B cell (primary cell): Measurements from ENCODE around the gene SHROOM2. TPM values are rescaled to one million over a fixed set of nuclear protein-coding genes. Genes with fewer than 3 reads are reported as not detected.

ENCODE experiments used
- ATAC-seq: fragments of 200-7000 bp; cut with Tn5 transposase; one replicate; pipeline ENCODE4 v1.10.0; 2021; ENCODE audit warnings: low read depth, mild to moderate bottlenecking, moderate number of reproducible peaks, moderate library complexity
- CTCF ChIA-PET: fragments of 350-600 bp; sonication (Branson Sonifier 250); formaldehyde crosslinking; loops from one replicate; lab custom pipeline; 2021; ENCODE audit warnings: antibody characterized with exemption, inconsistent platforms; lab: Charles Lee
- POLR2A ChIA-PET: fragments of 350-600 bp; sonication (Branson Sonifier 250); formaldehyde crosslinking; loops from one replicate; lab custom pipeline; 2021; ENCODE audit warnings: antibody characterized with exemption; lab: Charles Lee
- DNase-seq: peaks from one replicate; pipeline ENCODE4 v3.0.0; 2013
- H2AFZ ChIP-seq: 2 replicates; pipeline ENCODE4 v1.6.1; 2012; ENCODE audit warnings: mild to moderate bottlenecking, low read depth, low read length; ENCODE audit not compliant: insufficient read depth, poor library complexity, severe bottlenecking
- H3K27ac ChIP-seq, 2 donors: 1 replicate in 1 of 2; 2 replicates in 1 of 2; pipeline ENCODE4 v1.5.1; 2012 to 2013; ENCODE audit warnings: low read length in 2 of 2, mild to moderate bottlenecking in 2 of 2, moderate library complexity in 1 of 2
- H3K27me3 ChIP-seq, 4 experiments: fragments of 200-600 bp in 1 of 4; sonication (generic) in 1 of 4; replicated peaks in 1 of 4; 1 replicate in 2 of 4; 2 replicates in 2 of 4; pipeline versions ENCODE4 v1.6.1 to v1.7.0; 2013 to 2016; ENCODE audit warnings: low read length in 3 of 4, mild to moderate bottlenecking in 2 of 4, mixed read lengths in 1 of 4, moderate library complexity in 1 of 4; ENCODE audit not compliant: insufficient read depth in 4 of 4, control insufficient read depth in 3 of 4; ENCODE audit errors: control extremely low read depth in 1 of 4
- H3K36me3 ChIP-seq, 2 experiments: replicated peaks in 1 of 2; 1 replicate in 1 of 2; 2 replicates in 1 of 2; pipeline versions ENCODE4 v1.6.1 to v1.7.1; 2013; ENCODE audit warnings: low read length in 1 of 2; ENCODE audit not compliant: insufficient read depth in 2 of 2, control insufficient read depth in 1 of 2; ENCODE audit errors: control extremely low read depth in 1 of 2, extremely low read depth in 1 of 2
- H3K4me1 ChIP-seq, 2 donors: fragments of 200-600 bp in 1 of 2; sonication (generic) in 1 of 2; 1 replicate in 1 of 2; 2 replicates in 1 of 2; pipeline versions ENCODE4 v1.5.1 to v1.6.1; 2013 to 2017; ENCODE audit warnings: low read length in 2 of 2; ENCODE audit not compliant: control insufficient read depth in 2 of 2, insufficient read depth in 2 of 2
- H3K4me2 ChIP-seq: replicated peaks from 2 replicates; pipeline ENCODE3; 2012; ENCODE audit warnings: mild to moderate bottlenecking, low read depth, low read length; ENCODE audit not compliant: poor library complexity, severe bottlenecking
- H3K4me3 ChIP-seq, 5 experiments: fragments of 200-600 bp in 1 of 5; sonication (generic) in 1 of 5; 1 replicate in 3 of 5; 2 replicates in 2 of 5; pipeline versions ENCODE4 v1.5.1 to v1.7.0; 2011 to 2016; ENCODE audit warnings: low read length in 4 of 5, mild to moderate bottlenecking in 4 of 5, low read depth in 2 of 5, control low read depth in 1 of 5, moderate library complexity in 1 of 5; ENCODE audit not compliant: insufficient read depth in 1 of 5; ENCODE audit errors: control extremely low read depth in 1 of 5, extremely low read depth in 1 of 5
- H3K79me2 ChIP-seq: fragments of 200-600 bp; sonication (generic); one replicate; pipeline ENCODE4 v1.6.0; 2016; ENCODE audit warnings: low read length; ENCODE audit not compliant: control insufficient read depth, insufficient read depth
- H3K9ac ChIP-seq: fragments of 200-600 bp; sonication (generic); 2 replicates; pipeline ENCODE4 v1.6.1; 2017; ENCODE audit warnings: mild to moderate bottlenecking, low read length, moderate library complexity
- H3K9me3 ChIP-seq, 3 donors: one replicate each; pipeline versions ENCODE4 v1.6.1 to v1.7.1; 2013; ENCODE audit warnings: low read length in 2 of 3; ENCODE audit not compliant: control insufficient read depth in 2 of 3, insufficient read depth in 1 of 3; ENCODE audit errors: control extremely low read depth in 1 of 3
- H4K20me1 ChIP-seq: 2 replicates; pipeline ENCODE4 v1.6.0; 2012; ENCODE audit warnings: mild to moderate bottlenecking, low read length; ENCODE audit not compliant: insufficient read depth, control insufficient read depth, poor library complexity, severe bottlenecking
- H3K27ac Mint-ChIP-seq: one replicate; pipeline ENCODE4 v1.8.0; 2021; ENCODE audit warnings: mixed read lengths
- H3K27me3 Mint-ChIP-seq: one replicate; pipeline ENCODE4 v1.8.0; 2021; ENCODE audit warnings: mixed read lengths
- H3K4me1 Mint-ChIP-seq: one replicate; pipeline ENCODE4 v1.8.0; 2021; ENCODE audit warnings: mixed read lengths
- H3K4me3 Mint-ChIP-seq: one replicate; pipeline ENCODE4 v1.8.0; 2021; ENCODE audit warnings: mixed read lengths
- H3K9me3 Mint-ChIP-seq: one replicate; pipeline ENCODE4 v1.8.0; 2022; ENCODE audit warnings: mixed read lengths; ENCODE audit not compliant: insufficient read depth
- CTCF ChIP-seq: fragments of 200-600 bp; IDR thresholded peaks from one replicate; pipeline ENCODE4 v1.8.0; 2022; ENCODE audit warnings: antibody characterized with exemption, mild to moderate bottlenecking
- EZH2 ChIP-seq: IDR thresholded peaks from 2 replicates; pipeline ENCODE4 v1.6.1; 2012; ENCODE audit warnings: borderline replicate concordance, low read depth, mild to moderate bottlenecking, moderate library complexity, low read length; ENCODE audit not compliant: insufficient read depth, poor library complexity, severe bottlenecking
- WGBS: methylation state at CpG from one replicate; pipeline ENCODE4 v1.1.5; 2013; ENCODE audit warnings: missing lambda C conversion rate; ENCODE audit not compliant: insufficient coverage; 5-methylcytosine and 5-hydroxymethylcytosine counted together
- intact Hi-C: fragments of 100-400 bp; cut with micrococcal nuclease; formaldehyde crosslinking; loops from one replicate; pipeline ENCODE4 v1.10.0; 2022
- polyA plus RNA-seq: library from polyadenylated mRNA; depleted of rRNA; stranded (reverse); fragments of >200 nt; gene quantifications from 2 replicates; pipeline ENCODE4 v1.2.3, GENCODE V29; 2012
- total RNA-seq, 2 donors: library from RNA; stranded (reverse); fragments of 120-200 nt in 1 of 2; gene quantifications; 1 replicate in 1 of 2; 2 replicates in 1 of 2; pipeline versions ENCODE4 v1.2.3 to v1.2.4, GENCODE V29; 2013 to 2022

The SHROOM2 gene
- total and polyA plus RNA-seq, 2 donors (not counting 1 experiment from before 2014, with no cell fraction given) = not detected

GRCh38 chrX:9947131-9947794 is 161.0 kb downstream of the SHROOM2 start:
- Mint-ChIP-seq H3K27me3 (no peaks in the 10 kb centered on the region), H3K27ac (no peak overlapping the region), H3K4me1 (peaks cover 9% of the 10 kb centered on the region), H3K4me3 (no peak overlapping the region), H3K9me3 (no peaks in the 10 kb centered on the region)
- ATAC-seq = no peak
- H2AFZ ChIP-seq = no peak overlapping the region
- no peaks in the 10 kb centered on the region for H3K79me2 ChIP-seq
- POLR2A ChIA-PET = no interaction called here
- no peaks in the 10 kb centered on the region for H4K20me1 ChIP-seq
- H3K4me2 ChIP-seq = no peak overlapping the region
- TF ChIP-seq EZH2 (no peak), CTCF (no peak)
- H3K9ac ChIP-seq = no peak overlapping the region
- no peaks in the 10 kb centered on the region for H3K36me3 ChIP-seq
- peaks cover 5 to 6% of the 10 kb centered on the region in 2 donors for H3K4me1 ChIP-seq
- no peak overlapping the region for H3K4me3 ChIP-seq
- H3K27me3 ChIP-seq = no peaks in the 10 kb centered on the region
- no peak for DNase-seq
- CTCF ChIA-PET = no interaction called here
- WGBS = 18% methylated on average over 3 of the region's 10 CpGs
- peaks cover 0 to 2% (median 0%) of the 10 kb centered on the region in 3 donors for H3K9me3 ChIP-seq
- no peak overlapping the region for H3K27ac ChIP-seq
- intact Hi-C loops = loop anchor here (10.0 kb wide), 1 partner anchor 62 kb away; no protein-coding TSS in a partner anchor

GRCh38 chrX:9948406-9948805 is 162.2 kb downstream of the SHROOM2 start:
- CTCF ChIA-PET = no interaction called here
- Histone ChIP-seq H3K27me3 (no peaks in the 10 kb centered on the region), H3K4me3 (no peak overlapping the region), H3K27ac (no peak overlapping the region), H4K20me1 (no peaks in the 10 kb centered on the region), H3K4me2 (no peak overlapping the region), H3K79me2 (no peaks in the 10 kb centered on the region), H3K9ac (no peak overlapping the region), H3K36me3 (no peaks in the 10 kb centered on the region), H3K4me1 (no peaks in the 10 kb centered on the region), H3K9me3 (peaks cover 0 to 13% (median 9%) of the 10 kb centered on the region in 3 donors), H2AFZ (no peak overlapping the region)
- H3K27me3 Mint-ChIP-seq = no peaks in the 10 kb centered on the region
- POLR2A ChIA-PET = no interaction called here
- no peak overlapping the region for H3K27ac Mint-ChIP-seq
- H3K4me3 Mint-ChIP-seq = no peak overlapping the region
- no peaks in the 10 kb centered on the region for H3K9me3 Mint-ChIP-seq
- intact Hi-C loops = loop anchor here (10.0 kb wide), 1 partner anchor 64 kb away; no protein-coding TSS in a partner anchor
- TF ChIP-seq CTCF = no peak
- TF ChIP-seq EZH2 = no peak
- DNase-seq (no peak), ATAC-seq (no peak)
- peaks cover under 1% of the 10 kb centered on the region for H3K4me1 Mint-ChIP-seq
- WGBS = 46% methylated on average over 3 of the region's 9 CpGs
